Sigmoid colon (tissue), 4 donors: Measurements from ENCODE around the gene PLOD1.

Experiments
- CTCF ChIP-seq, 4 experiments: fragments of 450-650 bp in 3 of 4; fragments of 200-600 bp in 1 of 4; IDR thresholded peaks; one replicate each; pipeline ENCODE4 v1.5.1; 2016 to 2019; ENCODE audit warnings: antibody characterized with exemption in 4 of 4, mild to moderate bottlenecking in 3 of 4, moderate library complexity in 2 of 4
- EP300 ChIP-seq, 4 donors: sonication (generic); formaldehyde crosslinking; IDR thresholded peaks; one replicate each; pipeline ENCODE4 v1.6.1; 2017; ENCODE audit warnings: antibody characterized with exemption in 4 of 4
- POLR2A ChIP-seq, 2 donors: fragments of 450-650 bp; IDR thresholded peaks; one replicate each; pipeline ENCODE4 v1.6.1; 2016; ENCODE audit warnings: antibody characterized with exemption in 2 of 2, mild to moderate bottlenecking in 2 of 2, moderate library complexity in 2 of 2

- TF ChIP-seq POLR2A (IDR thresholded peaks at IDR 0.05) (no peak), CTCF (IDR thresholded peaks at IDR 0.05) (no peak), EP300 (IDR thresholded peaks at IDR 0.05) (no peak)
These were observed 2.7 kb upstream of the PLOD1 start for GRCh38 chr1:11931845-11932244.
